ENCODE measurements around the gene LINC00305.

LINC00305 gene

GRCh38 chr18:64100116-64100922 is 48.6 kb downstream of the LINC00305 start:
- DNase-seq (ENCODE audit: low read depth, low spot score), result no peak
- Histone ChIP-seq H3K4me3 (ENCODE audit: insufficient read length, low read depth) (no peak overlapping the region), H3K4me1 (ENCODE audit: insufficient read depth, insufficient read length) (no peaks in the 10 kb centered on the region), H3K27me3 (ENCODE audit: insufficient read depth, insufficient read length) (no peaks in the 10 kb centered on the region), H3K9me3 (ENCODE audit: insufficient read depth, low read length) (no peaks in the 10 kb centered on the region), H3K9ac (ENCODE audit: insufficient read length, low read depth) (no peak overlapping the region), H3K36me3 (ENCODE audit: insufficient read depth, insufficient read length, low read length) (no peaks in the 10 kb centered on the region)
- TF ChIP-seq SUZ12 (IDR thresholded peaks at IDR 0.05; ENCODE audit: extremely low read depth, insufficient read depth, insufficient read length), result no peak
- no peak for TF ChIP-seq YY1 (IDR thresholded peaks at IDR 0.05; ENCODE audit: insufficient read depth, insufficient read length)
- no peak for TF ChIP-seq ZNF274 (IDR thresholded peaks at IDR 0.05; ENCODE audit: low read depth, low read length)

- no peaks in the 10 kb centered on the region for H3K4me1 ChIP-seq (ENCODE audit: insufficient read depth, insufficient read length)
- H3K9me3 ChIP-seq (ENCODE audit: insufficient read depth, low read length), result no peaks in the 10 kb centered on the region
- no peak for TF ChIP-seq SUZ12 (IDR thresholded peaks at IDR 0.05; ENCODE audit: extremely low read depth, insufficient read depth, insufficient read length)
- TF ChIP-seq ZNF274 (IDR thresholded peaks at IDR 0.05; ENCODE audit: low read depth, low read length), result no peak
- TF ChIP-seq YY1 (IDR thresholded peaks at IDR 0.05; ENCODE audit: insufficient read depth, insufficient read length), result no peak
- no peaks in the 10 kb centered on the region for H3K27me3 ChIP-seq (ENCODE audit: insufficient read depth, insufficient read length)
- no peak for DNase-seq (ENCODE audit: low read depth, low spot score)
- H3K36me3 ChIP-seq (ENCODE audit: insufficient read depth, insufficient read length, low read length), result no peaks in the 10 kb centered on the region
- H3K9ac ChIP-seq (ENCODE audit: insufficient read length, low read depth), result no peak overlapping the region
- no peak overlapping the region for H3K4me3 ChIP-seq (ENCODE audit: insufficient read length, low read depth)
Observed at GRCh38 chr18:64099244-64099643, 49.6 kb downstream of the LINC00305 start.

GRCh38 chr18:64097497-64097896 is 51.4 kb downstream of the LINC00305 start:
- Histone ChIP-seq H3K9me3 (ENCODE audit: insufficient read depth, low read length) (no peaks in the 10 kb centered on the region), H3K27me3 (ENCODE audit: insufficient read depth, insufficient read length) (no peaks in the 10 kb centered on the region), H3K9ac (ENCODE audit: insufficient read length, low read depth) (no peak overlapping the region), H3K36me3 (ENCODE audit: insufficient read depth, insufficient read length, low read length) (no peaks in the 10 kb centered on the region), H3K4me3 (ENCODE audit: insufficient read length, low read depth) (no peak overlapping the region), H3K4me1 (ENCODE audit: insufficient read depth, insufficient read length) (no peaks in the 10 kb centered on the region)
- DNase-seq (ENCODE audit: low read depth, low spot score), result no peak
- TF ChIP-seq YY1 (IDR thresholded peaks at IDR 0.05; ENCODE audit: insufficient read depth, insufficient read length) (no peak), ZNF274 (IDR thresholded peaks at IDR 0.05; ENCODE audit: low read depth, low read length) (no peak), SUZ12 (IDR thresholded peaks at IDR 0.05; ENCODE audit: extremely low read depth, insufficient read depth, insufficient read length) (no peak)

GRCh38 chr18:64095056-64095455 is 53.8 kb downstream of the LINC00305 start:
- Histone ChIP-seq H3K4me3 (ENCODE audit: insufficient read length, low read depth) (no peak overlapping the region), H3K27me3 (ENCODE audit: insufficient read depth, insufficient read length) (no peaks in the 10 kb centered on the region), H3K36me3 (ENCODE audit: insufficient read depth, insufficient read length, low read length) (no peaks in the 10 kb centered on the region), H3K9me3 (ENCODE audit: insufficient read depth, low read length) (no peaks in the 10 kb centered on the region), H3K9ac (ENCODE audit: insufficient read length, low read depth) (no peak overlapping the region), H3K4me1 (ENCODE audit: insufficient read depth, insufficient read length) (no peaks in the 10 kb centered on the region)
- no peak for DNase-seq (ENCODE audit: low read depth, low spot score)
- TF ChIP-seq YY1 (IDR thresholded peaks at IDR 0.05; ENCODE audit: insufficient read depth, insufficient read length) (no peak), ZNF274 (IDR thresholded peaks at IDR 0.05; ENCODE audit: low read depth, low read length) (no peak), SUZ12 (IDR thresholded peaks at IDR 0.05; ENCODE audit: extremely low read depth, insufficient read depth, insufficient read length) (no peak)

GRCh38 chr18:64094210-64094609 is 54.7 kb downstream of the LINC00305 start:
- no peak for DNase-seq (ENCODE audit: low read depth, low spot score)
- Histone ChIP-seq H3K4me1 (ENCODE audit: insufficient read depth, insufficient read length) (no peaks in the 10 kb centered on the region), H3K9me3 (ENCODE audit: insufficient read depth, low read length) (no peaks in the 10 kb centered on the region), H3K36me3 (ENCODE audit: insufficient read depth, insufficient read length, low read length) (no peaks in the 10 kb centered on the region), H3K4me3 (ENCODE audit: insufficient read length, low read depth) (no peak overlapping the region), H3K9ac (ENCODE audit: insufficient read length, low read depth) (no peak overlapping the region), H3K27me3 (ENCODE audit: insufficient read depth, insufficient read length) (no peaks in the 10 kb centered on the region)
- TF ChIP-seq SUZ12 (IDR thresholded peaks at IDR 0.05; ENCODE audit: extremely low read depth, insufficient read depth, insufficient read length) (no peak), ZNF274 (IDR thresholded peaks at IDR 0.05; ENCODE audit: low read depth, low read length) (no peak), YY1 (IDR thresholded peaks at IDR 0.05; ENCODE audit: insufficient read depth, insufficient read length) (no peak)

GRCh38 chr18:64091526-64091925 is 57.4 kb downstream of the LINC00305 start:
- H3K9me3 ChIP-seq (ENCODE audit: insufficient read depth, low read length), result peaks cover 5% of the 10 kb centered on the region; the same call in 1 of the 2 replicates
- no peaks in the 10 kb centered on the region for H3K36me3 ChIP-seq (ENCODE audit: insufficient read depth, insufficient read length, low read length)
- H3K27me3 ChIP-seq (ENCODE audit: insufficient read depth, insufficient read length), result no peaks in the 10 kb centered on the region
- H3K9ac ChIP-seq (ENCODE audit: insufficient read length, low read depth), result no peak overlapping the region
- DNase-seq (ENCODE audit: low read depth, low spot score), result no peak
- H3K4me1 ChIP-seq (ENCODE audit: insufficient read depth, insufficient read length), result no peaks in the 10 kb centered on the region
- TF ChIP-seq ZNF274 (IDR thresholded peaks at IDR 0.05; ENCODE audit: low read depth, low read length), result no peak
- TF ChIP-seq SUZ12 (IDR thresholded peaks at IDR 0.05; ENCODE audit: extremely low read depth, insufficient read depth, insufficient read length), result no peak
- TF ChIP-seq YY1 (IDR thresholded peaks at IDR 0.05; ENCODE audit: insufficient read depth, insufficient read length), result no peak
- no peak overlapping the region for H3K4me3 ChIP-seq (ENCODE audit: insufficient read length, low read depth)

GRCh38 chr18:64090876-64091275 is 58.0 kb downstream of the LINC00305 start:
- Histone ChIP-seq H3K4me3 (ENCODE audit: insufficient read length, low read depth) (no peak overlapping the region), H3K27me3 (ENCODE audit: insufficient read depth, insufficient read length) (no peaks in the 10 kb centered on the region), H3K9me3 (ENCODE audit: insufficient read depth, low read length) (peaks cover 5% of the 10 kb centered on the region; the same call in 1 of the 2 replicates), H3K9ac (ENCODE audit: insufficient read length, low read depth) (no peak overlapping the region), H3K36me3 (ENCODE audit: insufficient read depth, insufficient read length, low read length) (no peaks in the 10 kb centered on the region), H3K4me1 (ENCODE audit: insufficient read depth, insufficient read length) (no peaks in the 10 kb centered on the region)
- TF ChIP-seq ZNF274 (IDR thresholded peaks at IDR 0.05; ENCODE audit: low read depth, low read length) (no peak), YY1 (IDR thresholded peaks at IDR 0.05; ENCODE audit: insufficient read depth, insufficient read length) (no peak), SUZ12 (IDR thresholded peaks at IDR 0.05; ENCODE audit: extremely low read depth, insufficient read depth, insufficient read length) (no peak)
- no peak for DNase-seq (ENCODE audit: low read depth, low spot score)

Measured in NT2/D1 (cell line).